GM20000 (cell line): ENCODE data around the gene PAPPA2.

Source experiments
- DNase-seq: peaks from one replicate; pipeline ENCODE4 v3.0.0; 2012; ENCODE audit warnings: low spot score
- CTCF ChIP-seq: IDR thresholded peaks from 2 replicates; pipeline ENCODE4 v1.5.1; 2012; ENCODE audit warnings: mild to moderate bottlenecking, control low read depth; ENCODE audit errors: extremely low read depth, missing control alignments

PAPPA2 gene

GRCh38 chr1:176884911-176885310, 421.9 kb downstream of the PAPPA2 start:
- no peak for TF ChIP-seq CTCF
- no peak for DNase-seq

GRCh38 chr1:176885341-176885740, 422.4 kb downstream of the PAPPA2 start:
- DNase-seq, result no peak
- TF ChIP-seq CTCF, result no peak

- no peak for DNase-seq
- TF ChIP-seq CTCF, result no peak
These were observed 422.8 kb downstream of the PAPPA2 start for GRCh38 chr1:176885751-176886150.

- DNase-seq, result no peak
- no peak for TF ChIP-seq CTCF
These were observed 425.6 kb downstream of the PAPPA2 start for GRCh38 chr1:176888471-176889032.

GRCh38 chr1:176893625-176894352, 430.8 kb downstream of the PAPPA2 start:
- no peak for DNase-seq
- TF ChIP-seq CTCF, result no peak

- TF ChIP-seq CTCF, result no peak
- DNase-seq, result no peak
These were observed 431.5 kb downstream of the PAPPA2 start for GRCh38 chr1:176894450-176894849.
